ENCODE data around the gene CYP4F3.
"Not testable (repeated sequence)": the region's sequence is repeated elsewhere in the genome, so short reads cannot be mapped to it uniquely, and the experiment has no call there.

CYP4F3 gene

GRCh38 chr19:15640294-15640903 lies at the start of gene CYP4F3:
Gene CYP4F3, plus strand, starts transcription at chr19:15640897. Its CDS starts 519 bp downstream, at chr19:15641416.
- DNase-seq: no peak

GRCh38 chr19:15591796-15592195 lies 48.9 kb upstream of the CYP4F3 start:
- peak; percentile 30 for DNase-seq

GRCh38 chr19:15592506-15592905 lies 48.2 kb upstream of the CYP4F3 start:
- DNase-seq: not testable (repeated sequence)

- not testable (repeated sequence) for DNase-seq
Observed at GRCh38 chr19:15593766-15594165, 46.9 kb upstream of the CYP4F3 start.

GRCh38 chr19:15595069-15595468 lies 45.6 kb upstream of the CYP4F3 start:
- no peak for DNase-seq

GRCh38 chr19:15607978-15608925 lies 32.4 kb upstream of the CYP4F3 start:
- DNase-seq: not testable (repeated sequence)

GRCh38 chr19:15609261-15609660 lies 31.4 kb upstream of the CYP4F3 start:
- no peak for DNase-seq

GRCh38 chr19:15612342-15612741 lies 28.4 kb upstream of the CYP4F3 start:
- no peak for DNase-seq

- DNase-seq: no peak
Observed at GRCh38 chr19:15613338-15613737, 27.4 kb upstream of the CYP4F3 start.

GRCh38 chr19:15614507-15615379 lies 26.0 kb upstream of the CYP4F3 start, which contains the start of gene CYP4F8:
Gene CYP4F8, plus strand, starts transcription at chr19:15615218. Its CDS starts 399 bp downstream, at chr19:15615617.
- no peak for DNase-seq

GRCh38 chr19:15615526-15615925 lies 25.2 kb upstream of the CYP4F3 start:
- no peak for DNase-seq

- DNase-seq: no peak
Observed at GRCh38 chr19:15616183-15616582, 24.5 kb upstream of the CYP4F3 start.

- no peak for DNase-seq
Observed at GRCh38 chr19:15616627-15617270, 23.9 kb upstream of the CYP4F3 start.

- no peak for DNase-seq
Observed at GRCh38 chr19:15618321-15618720, 22.4 kb upstream of the CYP4F3 start.

GRCh38 chr19:15621801-15622200 lies 18.9 kb upstream of the CYP4F3 start:
- no peak for DNase-seq

- no peak for DNase-seq
Observed at GRCh38 chr19:15622991-15623390, 17.7 kb upstream of the CYP4F3 start.

GRCh38 chr19:15623711-15624318 lies 16.9 kb upstream of the CYP4F3 start:
- DNase-seq: no peak

- DNase-seq: no peak
Observed at GRCh38 chr19:15628236-15629002, 12.3 kb upstream of the CYP4F3 start.

GRCh38 chr19:15629003-15629880 lies 11.5 kb upstream of the CYP4F3 start:
- DNase-seq: peak; percentile 100

- DNase-seq: peak; percentile 62
Observed at GRCh38 chr19:15631817-15632216, 8.9 kb upstream of the CYP4F3 start.
